ENCODE measurements around the gene FAM20A.
A peak's percentile ranks its signal among the peaks of the same experiment; 100 is the strongest.

Gene FAM20A

GRCh38 chr17:68602289-68602688, 1.1 kb upstream of the FAM20A start:
- no peak for DNase-seq (ENCODE audit: extremely low read depth, low read depth)
- no peak for TF ChIP-seq CTCF (IDR thresholded peaks at IDR 0.05; ENCODE audit: low read depth, low read length, missing control alignments)
- no peak overlapping the region for H3K4me3 ChIP-seq (replicated peaks; ENCODE audit: low read depth, low read length)

- H3K4me3 ChIP-seq (replicated peaks; ENCODE audit: low read depth, low read length): peak overlapping the region; percentile 52
- no peak for DNase-seq (ENCODE audit: extremely low read depth, low read depth)
- TF ChIP-seq CTCF (IDR thresholded peaks at IDR 0.05; ENCODE audit: low read depth, low read length, missing control alignments): no peak
Measured at GRCh38 chr17:68601565-68602288, 560 bp upstream of the FAM20A start.

- no peak for DNase-seq (ENCODE audit: extremely low read depth, low read depth)
- H3K4me3 ChIP-seq (replicated peaks; ENCODE audit: low read depth, low read length): peak overlapping the region; percentile 52
- TF ChIP-seq CTCF (IDR thresholded peaks at IDR 0.05; ENCODE audit: low read depth, low read length, missing control alignments): peak; percentile 30
Measured at GRCh38 chr17:68600067-68600930, 868 bp downstream of the FAM20A start.

- H3K4me3 ChIP-seq (replicated peaks; ENCODE audit: low read depth, low read length): peak overlapping the region; percentile 52
- TF ChIP-seq CTCF (IDR thresholded peaks at IDR 0.05; ENCODE audit: low read depth, low read length, missing control alignments): no peak
- no peak for DNase-seq (ENCODE audit: extremely low read depth, low read depth)
Measured at GRCh38 chr17:68599552-68600066, 1.6 kb downstream of the FAM20A start.

- no peak for DNase-seq (ENCODE audit: extremely low read depth, low read depth)
- H3K4me3 ChIP-seq (replicated peaks; ENCODE audit: low read depth, low read length): peak overlapping the region; percentile 52
- TF ChIP-seq CTCF (IDR thresholded peaks at IDR 0.05; ENCODE audit: low read depth, low read length, missing control alignments): no peak
Measured at GRCh38 chr17:68599091-68599490, 2.1 kb downstream of the FAM20A start.

GRCh38 chr17:68598545-68598961, 2.6 kb downstream of the FAM20A start:
- no peak for TF ChIP-seq CTCF (IDR thresholded peaks at IDR 0.05; ENCODE audit: low read depth, low read length, missing control alignments)
- no peak for DNase-seq (ENCODE audit: extremely low read depth, low read depth)

More at GRCh38 chr17:68598545-68598961, 2.6 kb downstream of the FAM20A start:
- H3K4me3 ChIP-seq (replicated peaks; ENCODE audit: low read depth, low read length): peak overlapping the region; percentile 52
